IPS DF 19.7 (cell line): ENCODE results near the gene CDC16.

ENCODE experiments used
- DNase-seq: peaks from one replicate; pipeline ENCODE4 v3.0.0-alpha.2; 2013; ENCODE audit warnings: low read depth, low spot score

The CDC16 gene

GRCh38 chr13:114298866-114299265 lies 64.2 kb downstream of the CDC16 start:
- no peak for DNase-seq

GRCh38 chr13:114299604-114300305 lies 65.1 kb downstream of the CDC16 start:
- DNase-seq: no peak

GRCh38 chr13:114303700-114304327 lies 69.1 kb downstream of the CDC16 start:
- no peak for DNase-seq

GRCh38 chr13:114304346-114305034 lies 69.8 kb downstream of the CDC16 start:
- no peak for DNase-seq

GRCh38 chr13:114309086-114309485 lies 74.4 kb downstream of the CDC16 start:
- DNase-seq: no peak

GRCh38 chr13:114309806-114310410 lies 75.2 kb downstream of the CDC16 start:
- DNase-seq: no peak

GRCh38 chr13:114310956-114311355 lies 76.3 kb downstream of the CDC16 start:
- DNase-seq: no peak

- no peak for DNase-seq
These were observed 76.7 kb downstream of the CDC16 start for GRCh38 chr13:114311387-114311786.

- no peak for DNase-seq
These were observed 77.2 kb downstream of the CDC16 start for GRCh38 chr13:114311908-114312307.

- no peak for DNase-seq
These were observed 78.6 kb downstream of the CDC16 start for GRCh38 chr13:114313061-114313860.

GRCh38 chr13:114314074-114314912 lies 79.6 kb downstream of the CDC16 start, which contains the start of gene CHAMP1:
Gene CHAMP1 (plus strand): TSS chr13:114314503. CDS start chr13:114323843, 9,340 bp downstream.
- peak; percentile 75 for DNase-seq

GRCh38 chr13:114315074-114315785 lies 80.5 kb downstream of the CDC16 start:
- DNase-seq: no peak

GRCh38 chr13:114318624-114319023 lies 83.9 kb downstream of the CDC16 start:
- DNase-seq: no peak

- no peak for DNase-seq
These were observed 84.8 kb downstream of the CDC16 start for GRCh38 chr13:114319441-114319913.

- no peak for DNase-seq
These were observed 85.4 kb downstream of the CDC16 start for GRCh38 chr13:114320065-114320464.

GRCh38 chr13:114321256-114321655 lies 86.6 kb downstream of the CDC16 start:
- no peak for DNase-seq
